ENCODE data around the gene KRTAP10-5.
A peak's percentile ranks its signal among the peaks of the same experiment; 100 is the strongest.

Gene KRTAP10-5

GRCh38 chr21:44549525-44550211 is 30.7 kb downstream of the KRTAP10-5 start:
- DNase-seq (ENCODE audit: low spot score): no peak

- no peak for DNase-seq (ENCODE audit: low spot score)
Measured at GRCh38 chr21:44548922-44549321, 31.5 kb downstream of the KRTAP10-5 start.

- DNase-seq (ENCODE audit: low spot score): no peak
Measured at GRCh38 chr21:44548381-44548780, 32.0 kb downstream of the KRTAP10-5 start.

- no peak for DNase-seq (ENCODE audit: low spot score)
Measured at GRCh38 chr21:44547656-44548331, 32.6 kb downstream of the KRTAP10-5 start.

DNA sequence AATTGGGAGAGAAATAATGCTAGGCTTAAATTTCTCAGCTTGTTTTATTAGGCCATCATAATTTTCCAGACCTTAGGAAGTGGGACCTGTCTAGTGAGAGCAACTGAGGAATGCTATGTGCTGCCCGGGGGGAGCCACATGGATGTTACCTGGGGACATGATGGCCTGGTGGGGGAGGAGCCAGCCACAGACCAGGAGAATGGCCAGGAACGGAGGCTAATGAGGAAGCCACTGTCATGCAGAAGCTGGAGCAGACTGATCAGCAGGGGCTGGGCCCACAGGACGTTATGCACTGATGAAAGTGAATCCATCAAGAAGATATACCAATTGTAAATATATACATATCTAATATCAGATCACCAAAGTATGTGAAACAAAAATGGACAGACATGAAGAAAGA is 35.8 kb downstream of the KRTAP10-5 start:
- DNase-seq (ENCODE audit: low spot score): no peak

DNA sequence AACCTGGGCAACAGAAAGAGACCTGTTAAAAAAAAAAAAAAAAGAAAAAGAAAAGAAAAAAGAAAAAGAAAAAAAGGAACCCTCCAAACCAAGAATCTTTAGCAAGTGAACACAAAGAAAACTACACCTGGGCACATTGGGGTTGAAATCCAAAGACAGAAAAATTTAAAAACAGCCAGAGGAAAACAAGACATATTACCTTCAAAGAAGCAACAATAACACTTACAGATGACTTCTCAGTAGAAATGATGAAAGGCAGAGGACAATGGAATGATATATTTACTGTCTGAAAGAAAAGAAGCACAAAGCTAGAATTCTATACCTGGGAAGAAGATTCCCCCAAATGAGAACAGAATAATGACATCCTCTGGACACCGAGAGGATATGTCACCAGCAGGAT is 37.7 kb downstream of the KRTAP10-5 start:
- DNase-seq (ENCODE audit: low spot score): no peak

GRCh38 chr21:44540741-44541288 is 39.6 kb downstream of the KRTAP10-5 start:
- DNase-seq (ENCODE audit: low spot score): no peak

DNA sequence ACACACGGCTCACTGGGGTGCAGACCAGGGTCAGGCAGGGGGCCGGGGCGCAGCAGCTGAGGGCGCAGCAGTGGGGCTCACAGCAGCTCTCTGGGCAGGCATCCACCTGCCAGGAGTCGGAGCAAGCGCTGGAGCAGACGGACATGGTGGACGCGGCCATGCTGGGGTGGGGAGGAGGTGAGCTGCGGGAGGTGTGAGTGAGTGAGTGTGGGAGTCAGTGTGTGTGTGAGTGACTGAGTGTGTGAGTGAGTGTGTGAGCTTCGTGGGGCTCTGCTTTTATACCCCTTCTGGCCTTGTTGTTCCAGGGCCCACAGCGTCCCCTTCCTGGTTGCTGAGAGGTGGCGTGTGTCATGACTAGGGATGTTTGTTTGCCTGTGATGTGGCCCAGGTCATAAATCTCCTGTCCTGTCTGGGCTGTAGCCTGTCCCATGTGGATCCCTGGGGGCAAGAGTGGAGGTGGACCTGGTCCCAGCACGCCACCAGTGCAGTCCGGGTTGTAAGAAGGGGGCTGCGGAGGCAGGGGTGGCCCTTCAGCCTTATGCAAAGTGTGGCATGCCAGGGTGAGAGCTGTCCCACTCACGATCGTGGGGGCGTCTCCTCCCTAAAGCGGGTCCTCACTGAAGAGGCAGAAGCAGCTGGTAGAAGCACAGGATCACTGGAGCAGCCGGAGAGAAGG is 40.3 kb downstream of the KRTAP10-5 start, which contains the start of gene KRTAP10-1:
Gene KRTAP10-1 (minus strand): TSS at position 205 of the 676 bp plus-strand sequence. CDS start 45 bp downstream, at position 160.
- no peak for DNase-seq (ENCODE audit: low spot score)

- no peak for DNase-seq (ENCODE audit: low spot score)
Measured at GRCh38 chr21:44539046-44539445, 41.4 kb downstream of the KRTAP10-5 start.

DNA sequence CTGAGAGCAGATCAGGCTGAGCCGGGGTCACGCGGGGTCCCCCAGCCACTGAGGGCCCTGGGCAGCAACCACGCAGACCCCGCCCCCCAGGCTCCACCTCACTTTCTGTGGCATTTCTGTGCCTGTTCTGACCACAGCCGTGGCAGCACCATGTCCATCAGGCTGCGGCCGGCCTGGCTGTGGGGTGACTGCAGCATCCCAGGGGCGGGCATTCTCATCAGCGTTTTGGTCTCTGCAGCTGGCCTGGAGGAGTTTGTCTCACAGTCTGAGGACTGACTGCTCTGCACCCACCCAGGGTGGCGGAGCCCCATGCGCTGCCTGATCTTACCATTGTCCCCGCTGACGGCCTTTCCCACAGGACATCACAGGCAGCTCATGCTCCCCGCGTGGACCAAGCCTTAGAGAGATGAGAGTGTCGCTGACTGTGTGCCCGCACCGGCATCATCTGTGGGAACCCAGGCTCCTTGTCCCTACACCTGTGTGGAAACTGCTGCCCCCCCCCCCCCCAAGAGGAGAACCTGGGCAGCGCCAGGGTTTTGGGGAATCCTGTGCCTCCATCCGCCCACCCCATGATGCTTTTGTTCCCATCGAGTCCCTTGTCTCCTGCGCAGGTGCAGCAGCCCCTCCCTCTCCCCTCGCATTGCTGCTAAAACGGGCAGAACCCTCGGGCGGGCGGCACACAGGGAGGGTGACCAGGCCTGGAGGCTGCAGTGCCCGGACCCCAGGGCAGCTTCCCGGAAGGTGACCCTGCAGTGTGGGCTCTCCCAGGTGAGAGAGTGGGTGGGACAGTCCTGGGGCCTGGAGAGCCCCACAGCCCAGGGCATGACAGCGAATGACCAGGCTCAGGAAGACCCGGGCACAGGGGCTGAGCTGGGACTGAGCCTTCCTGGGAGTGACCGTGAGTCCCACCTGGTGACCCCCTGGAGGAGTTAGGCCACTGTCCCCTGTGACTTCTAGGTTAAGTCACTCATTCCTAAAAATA is 42.2 kb downstream of the KRTAP10-5 start:
- DNase-seq (ENCODE audit: low spot score): no peak

GRCh38 chr21:44535963-44536362 is 44.4 kb downstream of the KRTAP10-5 start:
- DNase-seq (ENCODE audit: low spot score): no peak

GRCh38 chr21:44534688-44535087 is 45.7 kb downstream of the KRTAP10-5 start:
- no peak for DNase-seq (ENCODE audit: low spot score)

GRCh38 chr21:44533891-44534627 is 46.3 kb downstream of the KRTAP10-5 start:
- peak; percentile 30 for DNase-seq (ENCODE audit: low spot score)

GRCh38 chr21:44533121-44533890 is 47.1 kb downstream of the KRTAP10-5 start:
- DNase-seq (ENCODE audit: low spot score): no peak

- no peak for DNase-seq (ENCODE audit: low spot score)
Measured at GRCh38 chr21:44532712-44533111, 47.7 kb downstream of the KRTAP10-5 start.

DNA sequence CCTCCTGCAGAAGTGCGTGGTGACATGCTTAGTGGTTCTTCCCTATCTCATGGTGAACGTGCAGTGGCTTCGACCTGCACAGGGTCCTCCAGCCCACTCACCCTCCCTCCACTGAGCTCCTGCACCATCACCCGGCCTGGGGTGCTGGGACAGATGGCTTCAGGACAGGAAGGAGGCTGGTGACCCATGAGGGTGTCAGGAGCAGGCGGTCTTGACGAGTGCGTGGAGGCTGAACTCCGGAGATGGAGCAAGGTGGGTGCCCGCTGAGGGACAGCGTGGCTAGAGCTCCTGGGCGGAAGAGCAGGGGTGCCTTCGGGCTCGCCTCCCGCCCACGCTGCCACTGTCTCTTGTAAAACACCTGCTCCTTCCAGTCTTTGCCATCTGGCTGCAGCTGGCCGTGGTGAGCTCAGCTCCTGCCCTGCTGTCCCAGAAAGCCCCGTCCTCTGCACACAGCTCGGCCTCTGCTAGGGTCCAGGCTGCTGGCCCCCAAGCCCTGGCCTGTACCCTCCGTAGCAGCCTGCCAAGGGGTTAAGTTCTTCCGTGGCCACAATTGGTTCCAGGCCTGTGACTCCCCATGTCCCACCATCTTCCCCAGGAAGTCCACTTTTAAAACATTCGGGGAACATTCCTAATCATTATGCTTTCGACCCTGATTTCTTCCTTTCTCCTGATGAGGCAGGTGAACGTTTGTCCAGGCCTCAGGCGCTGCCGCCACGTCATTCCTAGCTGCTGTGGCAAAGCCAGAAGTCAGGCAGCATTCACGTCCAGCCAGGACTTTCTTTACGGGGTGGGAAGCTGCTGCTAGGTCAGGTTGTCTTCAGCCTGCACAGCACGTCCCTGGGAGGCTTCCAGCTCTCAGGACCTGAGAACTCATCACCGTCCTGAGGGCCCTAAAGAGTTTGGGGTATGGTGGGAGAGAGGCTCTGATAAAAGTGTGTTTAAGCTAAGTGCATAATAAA is 48.5 kb downstream of the KRTAP10-5 start:
- no peak for DNase-seq (ENCODE audit: low spot score)

GRCh38 chr21:44530903-44531605 is 49.4 kb downstream of the KRTAP10-5 start:
- DNase-seq (ENCODE audit: low spot score): no peak

DNA sequence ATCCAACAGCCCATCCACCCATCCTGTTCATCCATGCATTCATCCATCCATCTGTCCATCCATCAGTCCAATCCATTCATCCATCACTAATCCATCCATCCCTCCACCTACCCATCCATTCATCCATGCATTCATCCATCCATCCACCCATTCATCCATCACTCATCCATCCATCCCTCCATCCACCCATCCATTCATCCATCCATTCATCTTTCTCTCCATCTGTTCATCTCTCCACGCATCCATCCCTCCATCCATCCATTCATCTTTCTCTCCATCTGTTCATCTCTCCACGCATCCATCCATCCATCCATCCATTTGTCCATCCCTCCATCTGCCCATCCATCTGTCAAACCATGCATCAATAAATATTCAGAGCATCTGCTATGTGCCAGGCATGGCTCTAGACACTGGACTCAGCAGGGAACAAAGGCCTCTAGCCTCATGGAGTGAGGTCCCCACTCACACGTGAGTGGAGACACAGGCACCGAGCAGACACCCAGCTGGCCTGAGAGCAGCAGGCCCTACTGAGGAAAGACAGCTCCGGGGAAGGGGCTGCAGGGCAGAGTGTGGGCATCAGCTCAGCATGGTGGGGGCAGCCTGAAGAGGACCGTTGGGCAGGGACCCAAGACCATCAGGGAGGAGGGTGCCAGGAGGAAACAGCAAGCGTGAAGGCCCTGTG is 50.0 kb downstream of the KRTAP10-5 start:
- DNase-seq (ENCODE audit: low spot score): no peak
